ENCODE measurements around the gene NAV3. TPM values are rescaled to one million over a fixed set of nuclear protein-coding genes. Genes with fewer than 3 reads are reported as not detected.

NAV3 gene
- total RNA-seq, 2 donors from 2014 or later: 3.9 to 6.9 TPM

GRCh38 chr12:77841521-77841920 lies 10.8 kb downstream of the NAV3 start:
- intact Hi-C loops (cut with DNase I): no loop called here
- no peak for DNase-seq
- no peak for ATAC-seq

- DNase-seq (no peak), ATAC-seq (no peak)
- intact Hi-C loops (cut with DNase I): no loop called here
Observed at GRCh38 chr12:77842430-77842829, 11.7 kb downstream of the NAV3 start.

- intact Hi-C loops (cut with DNase I): no loop called here
- ATAC-seq (no peak), DNase-seq (no peak)
Observed at GRCh38 chr12:77845831-77846230, 15.1 kb downstream of the NAV3 start.

- intact Hi-C loops (cut with DNase I): no loop called here
Observed at GRCh38 chr12:77847060-77847541, 16.4 kb downstream of the NAV3 start.

GRCh38 chr12:77847680-77848431 lies 17.2 kb downstream of the NAV3 start:
- intact Hi-C loops (cut with DNase I): no loop called here
- ATAC-seq: peak; percentile 56 to 87
- DNase-seq: no peak

More at GRCh38 chr12:77847060-77847541, 16.4 kb downstream of the NAV3 start:
- ATAC-seq: peak in 1 of 2 donors; percentile 80
- no peak for DNase-seq

GRCh38 chr12:77850129-77850528 lies 19.4 kb downstream of the NAV3 start:
- DNase-seq: no peak
- intact Hi-C loops (cut with DNase I): no loop called here
- ATAC-seq: no peak

GRCh38 chr12:77850698-77851097 lies 20.0 kb downstream of the NAV3 start:
- intact Hi-C loops (cut with DNase I): no loop called here

GRCh38 chr12:77855548-77855947 lies 24.9 kb downstream of the NAV3 start:
- DNase-seq (no peak), ATAC-seq (peak in 1 of 2 donors; percentile 83)
- intact Hi-C loops (cut with DNase I): no loop called here

More at GRCh38 chr12:77850698-77851097, 20.0 kb downstream of the NAV3 start:
- DNase-seq: no peak
- ATAC-seq: peak in 1 of 2 donors; percentile 49

- ATAC-seq (no peak), DNase-seq (no peak)
- intact Hi-C loops (cut with DNase I): no loop called here
Observed at GRCh38 chr12:77861317-77861716, 30.6 kb downstream of the NAV3 start.

GRCh38 chr12:77865178-77865577 lies 34.5 kb downstream of the NAV3 start:
- intact Hi-C loops (cut with DNase I): no loop called here
- ATAC-seq (no peak), DNase-seq (no peak)

- no peak for DNase-seq
- ATAC-seq: no peak
- intact Hi-C loops (cut with DNase I): no loop called here
Observed at GRCh38 chr12:77878901-77879300, 48.2 kb downstream of the NAV3 start.

GRCh38 chr12:77882709-77883108 lies 52.0 kb downstream of the NAV3 start:
- intact Hi-C loops (cut with DNase I): no loop called here
- ATAC-seq: no peak
- DNase-seq: no peak

- DNase-seq (no peak), ATAC-seq (no peak)
- intact Hi-C loops (cut with DNase I): no loop called here
Observed at GRCh38 chr12:77888611-77889010, 57.9 kb downstream of the NAV3 start.

- ATAC-seq: no peak
- intact Hi-C loops (cut with DNase I): no loop called here
- DNase-seq: no peak
Observed at GRCh38 chr12:77891518-77892147, 60.9 kb downstream of the NAV3 start.

- intact Hi-C loops (cut with DNase I): no loop called here
- ATAC-seq: no peak
- no peak for DNase-seq
Observed at GRCh38 chr12:77893918-77894317, 63.2 kb downstream of the NAV3 start.

- intact Hi-C loops (cut with DNase I): no loop called here
- no peak for DNase-seq
- no peak for ATAC-seq
Observed at GRCh38 chr12:77894556-77894955, 63.9 kb downstream of the NAV3 start.

- DNase-seq (no peak), ATAC-seq (no peak)
- intact Hi-C loops (cut with DNase I): no loop called here
Observed at GRCh38 chr12:77895699-77896098, 65.0 kb downstream of the NAV3 start.

- intact Hi-C loops (cut with DNase I): no loop called here
- DNase-seq: no peak
- ATAC-seq: no peak
Observed at GRCh38 chr12:77907936-77908335, 77.2 kb downstream of the NAV3 start.

- no peak for ATAC-seq
- intact Hi-C loops (cut with DNase I): no loop called here
- DNase-seq: no peak
Observed at GRCh38 chr12:77914081-77914488, 83.4 kb downstream of the NAV3 start.

- DNase-seq: no peak
- intact Hi-C loops (cut with DNase I): no loop called here
- no peak for ATAC-seq
Observed at GRCh38 chr12:77915071-77915600, 84.4 kb downstream of the NAV3 start.

Measured in left cardiac atrium (tissue), 4 donors.